Cardiac fibroblast (primary cell): ENCODE measurements around the gene DTX4.
A peak's percentile ranks its signal among the peaks of the same experiment; 100 is the strongest.

Source experiments
- DNase-seq, 2 donors: peaks; one replicate each; pipeline versions ENCODE4 v3.0.0 to v3.0.0-alpha.2; 2010; ENCODE audit warnings: low read depth in 2 of 2
- H3K4me3 ChIP-seq, 2 donors: replicated peaks in 1 of 2; 1 replicate in 1 of 2; 2 replicates in 1 of 2; pipeline ENCODE4 v1.5.1; 2011; ENCODE audit warnings: low read depth in 2 of 2, low read length in 2 of 2, mild to moderate bottlenecking in 2 of 2, moderate library complexity in 1 of 2
- CTCF ChIP-seq: IDR thresholded peaks from one replicate; pipeline ENCODE4 v1.5.1; 2011; ENCODE audit warnings: low read depth, mild to moderate bottlenecking, low read length, inconsistent platforms

The DTX4 gene

GRCh38 chr11:59191890-59192289 lies 20.0 kb downstream of the DTX4 start:
- no peak for DNase-seq
- no peak overlapping the region for H3K4me3 ChIP-seq
- TF ChIP-seq CTCF = no peak

GRCh38 chr11:59192446-59193020 lies 20.6 kb downstream of the DTX4 start:
- no peak for DNase-seq
- H3K4me3 ChIP-seq = no peak overlapping the region
- no peak for TF ChIP-seq CTCF

- DNase-seq = no peak
- TF ChIP-seq CTCF = no peak
- H3K4me3 ChIP-seq = no peak overlapping the region
Observed at GRCh38 chr11:59193587-59194130, 21.7 kb downstream of the DTX4 start.

GRCh38 chr11:59195586-59195985 lies 23.7 kb downstream of the DTX4 start:
- no peak overlapping the region for H3K4me3 ChIP-seq
- no peak for TF ChIP-seq CTCF
- no peak for DNase-seq

- no peak overlapping the region for H3K4me3 ChIP-seq
- no peak for TF ChIP-seq CTCF
- no peak for DNase-seq
Observed at GRCh38 chr11:59196777-59197176, 24.8 kb downstream of the DTX4 start.

DNA sequence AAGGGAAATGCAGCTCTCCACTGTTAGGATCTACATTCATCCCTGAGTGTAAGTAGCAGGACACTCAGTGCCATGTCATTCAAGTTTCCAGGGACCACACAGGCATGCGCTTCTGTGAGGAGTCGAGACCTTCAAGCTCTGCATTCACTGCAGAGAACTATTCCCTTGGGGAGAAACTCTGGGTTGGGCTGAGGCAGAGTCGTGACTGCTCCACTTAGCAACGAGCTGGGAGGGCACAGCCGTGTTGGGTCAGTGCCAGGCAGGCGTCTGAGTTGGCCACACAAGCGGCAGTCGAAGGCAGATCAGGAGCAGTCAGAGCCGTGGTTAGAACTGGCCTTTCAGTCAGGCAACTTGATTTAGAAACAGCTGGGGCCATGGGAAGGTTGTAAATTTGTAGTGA lies 26.1 kb downstream of the DTX4 start:
- H3K4me3 ChIP-seq = no peak overlapping the region
- DNase-seq = peak; percentile 80 to 88
- TF ChIP-seq CTCF = no peak

DNA sequence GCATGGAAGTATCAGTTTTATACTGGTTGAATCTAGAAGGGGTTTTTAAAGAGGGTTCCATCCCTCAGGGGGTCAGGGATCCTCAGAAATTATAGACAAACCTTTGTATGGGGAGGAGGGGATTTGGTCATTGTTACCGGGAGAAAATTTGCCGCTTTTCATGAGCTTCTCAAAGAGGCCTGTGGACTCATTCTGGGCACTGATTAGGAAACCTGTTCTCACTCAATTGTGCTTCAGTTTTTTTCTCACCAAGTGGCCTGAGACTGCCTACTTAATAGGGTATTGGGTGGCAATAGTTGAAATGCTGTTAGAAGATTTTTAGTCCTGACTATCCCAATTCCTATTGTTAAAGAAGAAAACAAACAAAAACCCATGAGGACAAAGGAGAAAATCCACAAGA lies 26.8 kb downstream of the DTX4 start:
- H3K4me3 ChIP-seq = no peak overlapping the region
- no peak for DNase-seq
- no peak for TF ChIP-seq CTCF
